IMR-90 (cell line): ENCODE measurements around the gene CAMKMT. TPM values are rescaled to one million over a fixed set of nuclear protein-coding genes. Genes with fewer than 3 reads are reported as not detected.

ENCODE experiments used
- ATAC-seq: fragments of 200-7000 bp; cut with Tn5 transposase; 2 replicates; pipeline ENCODE4 v1.9.1; 2020; ENCODE audit warnings: low read depth, mild to moderate bottlenecking, moderate library complexity
- BruUV-seq: library from RNA; stranded (reverse); fragments of 400-500 nt; replicated peaks from 2 replicates; lab custom pipeline; 2021; lab: Mats Ljungman, UMichigan
- CTCF ChIA-PET: fragments of 300-600 bp; formaldehyde crosslinking; extraction: SDS; loops from one replicate; lab custom pipeline; 2021; ENCODE audit warnings: antibody characterized with exemption; lab: Yijun Ruan, JAX
- POLR2A ChIA-PET: fragments of 300-600 bp; sonication (Branson Sonifier 250); formaldehyde crosslinking; loops from one replicate; lab custom pipeline; 2022; ENCODE audit warnings: antibody characterized with exemption; ENCODE audit not compliant: unreplicated experiment; lab: Charles Lee
- DNase-seq: peaks from one replicate; pipeline ENCODE4 v3.0.0; 2013
- H2AFZ ChIP-seq: replicated peaks from 2 replicates; pipeline ENCODE3; 2013; ENCODE audit warnings: low read length, mild to moderate bottlenecking; ENCODE audit not compliant: poor library complexity
- H2AK5ac ChIP-seq: 2 replicates; pipeline ENCODE4 v1.6.1; 2013; ENCODE audit warnings: low read depth, low read length, inconsistent platforms
- H2AK9ac ChIP-seq: replicated peaks from 2 replicates; pipeline ENCODE3; 2013; ENCODE audit warnings: mild to moderate bottlenecking, low read depth, low read length, moderate library complexity; ENCODE audit not compliant: poor library complexity
- H2BK120ac ChIP-seq: 2 replicates; pipeline ENCODE4 v1.6.1; 2013; ENCODE audit warnings: low read depth, low read length, inconsistent platforms
- H2BK15ac ChIP-seq: 3 replicates; pipeline ENCODE4 v1.6.1; 2013; ENCODE audit warnings: low read depth, low read length, inconsistent platforms
- H2BK20ac ChIP-seq: 2 replicates; pipeline ENCODE4 v1.6.1; 2013; ENCODE audit warnings: low read depth, mild to moderate bottlenecking, inconsistent platforms, low read length, moderate library complexity
- H2BK5ac ChIP-seq: 2 replicates; pipeline ENCODE4 v1.6.1; 2013; ENCODE audit warnings: mild to moderate bottlenecking, low read depth, low read length, inconsistent platforms; ENCODE audit not compliant: poor library complexity, severe bottlenecking
- H3K14ac ChIP-seq: replicated peaks from 2 replicates; pipeline ENCODE4 v1.6.1; 2013; ENCODE audit warnings: low read depth, low read length, inconsistent platforms
- H3K18ac ChIP-seq: 2 replicates; pipeline ENCODE4 v1.6.1; 2013; ENCODE audit warnings: low read depth, low read length, control low read depth
- H3K23ac ChIP-seq: 2 replicates; pipeline ENCODE4 v1.6.1; 2013; ENCODE audit warnings: low read depth, low read length, inconsistent platforms
- H3K27ac ChIP-seq: 2 replicates; pipeline ENCODE4 v1.5.1; 2013; ENCODE audit warnings: mild to moderate bottlenecking, control low read depth, low read length; ENCODE audit not compliant: insufficient read depth
- H3K27me3 ChIP-seq: 2 replicates; pipeline ENCODE4 v1.6.1; 2013; ENCODE audit warnings: low read length; ENCODE audit not compliant: control insufficient read depth, insufficient read depth
- H3K36me3 ChIP-seq: 2 replicates; pipeline ENCODE4 v1.6.1; 2013; ENCODE audit warnings: low read length, mixed read lengths; ENCODE audit not compliant: control insufficient read depth, insufficient read depth
- H3K4ac ChIP-seq: 2 replicates; pipeline ENCODE4 v1.6.1; 2013; ENCODE audit warnings: low read depth, low read length, inconsistent platforms
- H3K4me1 ChIP-seq: 2 replicates; pipeline ENCODE4 v1.6.1; 2013; ENCODE audit warnings: low read length, mixed read lengths; ENCODE audit not compliant: control insufficient read depth, insufficient read depth
- H3K4me2 ChIP-seq: 2 replicates; pipeline ENCODE4 v1.6.1; 2013; ENCODE audit warnings: low read depth, mild to moderate bottlenecking, control low read depth, low read length, moderate library complexity
- H3K4me3 ChIP-seq: 2 replicates; pipeline ENCODE4 v1.5.1; 2013; ENCODE audit warnings: low read depth, mild to moderate bottlenecking, control low read depth, low read length, moderate library complexity; ENCODE audit not compliant: insufficient read depth
- H3K56ac ChIP-seq: 2 replicates; pipeline ENCODE4 v1.6.1; 2013; ENCODE audit warnings: low read length, inconsistent platforms; ENCODE audit not compliant: insufficient read depth; ENCODE audit errors: extremely low read depth
- H3K79me1 ChIP-seq, 2 experiments: 2 replicates each; pipeline ENCODE4 v1.6.1; 2013; ENCODE audit warnings: low read length in 2 of 2, inconsistent platforms in 1 of 2, low read depth in 1 of 2
- H3K9ac ChIP-seq: 2 replicates; pipeline ENCODE4 v1.6.1; 2013; ENCODE audit warnings: low read depth, low read length, control low read depth
- H3K9me1 ChIP-seq: 2 replicates; pipeline ENCODE4 v1.6.1; 2013; ENCODE audit warnings: low read length, inconsistent platforms; ENCODE audit not compliant: insufficient read depth
- H3K9me3 ChIP-seq: 2 replicates; pipeline ENCODE4 v1.6.1; 2013; ENCODE audit warnings: low read length; ENCODE audit not compliant: control insufficient read depth, insufficient read depth
- H4K20me1 ChIP-seq: 2 replicates; pipeline ENCODE4 v1.6.1; 2013; ENCODE audit warnings: low read length, inconsistent platforms; ENCODE audit not compliant: insufficient read depth
- H4K5ac ChIP-seq: 2 replicates; pipeline ENCODE4 v1.6.1; 2013; ENCODE audit warnings: mild to moderate bottlenecking, low read depth, low read length, control low read depth
- H4K8ac ChIP-seq, 2 experiments: 2 replicates each; pipeline ENCODE4 v1.6.1; 2013; ENCODE audit warnings: low read depth in 2 of 2, low read length in 2 of 2, control low read depth in 1 of 2, inconsistent platforms in 1 of 2
- H4K91ac ChIP-seq: 2 replicates; pipeline ENCODE4 v1.6.1; 2013; ENCODE audit warnings: low read depth, low read length, inconsistent platforms; ENCODE audit not compliant: insufficient read depth
- POLR2A ChIP-seq: IDR thresholded peaks from 2 replicates; pipeline ENCODE4 v1.6.1; 2012; ENCODE audit warnings: mild to moderate bottlenecking, low read depth, low read length
- RCOR1 ChIP-seq: IDR thresholded peaks from 2 replicates; pipeline ENCODE4 v1.6.1; 2012; ENCODE audit warnings: mild to moderate bottlenecking, low read length, improper control_type of control experiment; ENCODE audit not compliant: insufficient replicate concordance
- WGBS, 2 experiments: methylation state at CpG; one replicate each; pipeline versions ENCODE4 v1.1.5 to v1.1.7; 2013; ENCODE audit warnings: missing lambda C conversion rate in 2 of 2; ENCODE audit not compliant: insufficient read length in 1 of 2; ENCODE audit errors: extremely low coverage in 2 of 2; 5-methylcytosine and 5-hydroxymethylcytosine counted together
- dilution Hi-C: fragments of 300-500 bp; cut with HindIII; formaldehyde crosslinking; loops from one replicate; pipeline ENCODE4 v1.14.3; 2018; ENCODE audit warnings: low sequenced_read_pairs; ENCODE audit not compliant: unreplicated experiment
- in situ Hi-C: fragments of 300-500 bp; cut with MboI; formaldehyde crosslinking; loops from 3 replicates; pipeline ENCODE4 v1.14.3; 2019; ENCODE audit warnings: low sequenced_read_pairs, inconsistent platforms, mixed read lengths
- intact Hi-C: fragments of 100-400 bp; cut with micrococcal nuclease; formaldehyde crosslinking; loops from 2 replicates; pipeline ENCODE4 v1.10.0; 2022
- polyA plus RNA-seq, 3 experiments: library from polyadenylated mRNA; depleted of rRNA; stranded (reverse); fragments of >200 nt; gene quantifications; 2 replicates each; pipeline ENCODE4 v1.2.3, GENCODE V29; 2012; ENCODE audit warnings: low replicate concordance in 1 of 3
- total RNA-seq: library from RNA; depleted of rRNA; stranded (reverse); fragments of >200 nt; gene quantifications from 2 replicates; pipeline ENCODE4 v1.2.3, GENCODE V29; 2012

The CAMKMT gene
- total and polyA plus RNA-seq, 2 of the 4 experiments (the other 2 are of a cell fraction) = 4.4 to 6.8 TPM

- Histone ChIP-seq H2BK120ac (no peak overlapping the region), H3K9me3 (no peaks in the 10 kb centered on the region), H2BK5ac (no peak overlapping the region), H2BK20ac (no peak overlapping the region), H4K20me1 (no peaks in the 10 kb centered on the region), H3K18ac (no peak overlapping the region), H3K9ac (no peak overlapping the region), H3K27me3 (no peaks in the 10 kb centered on the region), H3K14ac (no peak overlapping the region), H4K5ac (no peak overlapping the region), H3K36me3 (no peaks in the 10 kb centered on the region), H3K79me1 (no peaks in the 10 kb centered on the region), H2BK15ac (no peak overlapping the region), H3K4me3 (no peak overlapping the region), H3K23ac (no peak overlapping the region), H3K4me2 (no peak overlapping the region), H2AK5ac (no peak overlapping the region), H3K56ac (no peak overlapping the region), H4K91ac (no peak overlapping the region), H2AFZ (no peak overlapping the region), H3K9me1 (no peaks in the 10 kb centered on the region), H3K4me1 (no peaks in the 10 kb centered on the region), H3K27ac (no peak overlapping the region), H3K4ac (no peak overlapping the region), H4K8ac (no peak overlapping the region), H2AK9ac (no peak overlapping the region)
- no TSS peak for BruUV-seq
- TF ChIP-seq RCOR1 (no peak), POLR2A (no peak)
- CTCF ChIA-PET = no interaction called here
- no peak for DNase-seq
- no peak for ATAC-seq
- dilution Hi-C loops = no loop called here
- in situ Hi-C loops = no loop called here
- no CpG with 5 or more reads among the region's 1 CpG for WGBS, 2 experiments
- intact Hi-C loops = loop anchor here (10.0 kb wide), 1 partner anchor 981 kb away; no protein-coding TSS in a partner anchor
- POLR2A ChIA-PET = no interaction called here
Measured at GRCh38 chr2:44605511-44605910, 243.8 kb downstream of the CAMKMT start.
